Pons (tissue), 1 donor: ENCODE data around the gene MYL2.

ENCODE experiments used
- DNase-seq: peaks from one replicate; pipeline ENCODE4 v3.0.0-alpha.2; 2016; ENCODE audit warnings: low spot score

Gene MYL2

GRCh38 chr12:110896559-110896958 is 23.8 kb downstream of the MYL2 start:
- no peak for DNase-seq

- no peak for DNase-seq
Measured at GRCh38 chr12:110893956-110894355, 26.4 kb downstream of the MYL2 start.

GRCh38 chr12:110889361-110889760 is 31.0 kb downstream of the MYL2 start:
- no peak for DNase-seq

GRCh38 chr12:110888256-110888991 is 32.0 kb downstream of the MYL2 start:
- DNase-seq: no peak

GRCh38 chr12:110885152-110885840 is 35.1 kb downstream of the MYL2 start:
- no peak for DNase-seq

- no peak for DNase-seq
Measured at GRCh38 chr12:110883251-110883650, 37.1 kb downstream of the MYL2 start.

GRCh38 chr12:110880651-110881050 is 39.7 kb downstream of the MYL2 start:
- no peak for DNase-seq

- DNase-seq: no peak
Measured at GRCh38 chr12:110874781-110875180, 45.6 kb downstream of the MYL2 start.

- DNase-seq: no peak
Measured at GRCh38 chr12:110874351-110874750, 46.0 kb downstream of the MYL2 start.

- DNase-seq: no peak
Measured at GRCh38 chr12:110872100-110872499, 48.3 kb downstream of the MYL2 start.

GRCh38 chr12:110869803-110870202 is 50.6 kb downstream of the MYL2 start:
- DNase-seq: no peak

GRCh38 chr12:110869026-110869425 is 51.4 kb downstream of the MYL2 start:
- peak; percentile 54 for DNase-seq

- no peak for DNase-seq
Measured at GRCh38 chr12:110865521-110865920, 54.9 kb downstream of the MYL2 start.

GRCh38 chr12:110863161-110863560 is 57.2 kb downstream of the MYL2 start:
- DNase-seq: no peak

GRCh38 chr12:110862329-110862728 is 58.0 kb downstream of the MYL2 start:
- no peak for DNase-seq

- no peak for DNase-seq
Measured at GRCh38 chr12:110861729-110862128, 58.6 kb downstream of the MYL2 start.
